ENCODE data around the gene PLEKHH2.

PLEKHH2 gene

GRCh38 chr2:43812006-43812405, 174.9 kb downstream of the PLEKHH2 start:
- DNase-seq (ENCODE audit: low read depth): no peak

- no peak for DNase-seq (ENCODE audit: low read depth)
These were observed 175.9 kb downstream of the PLEKHH2 start for GRCh38 chr2:43812947-43813346.

- DNase-seq (ENCODE audit: low read depth): no peak
These were observed 177.7 kb downstream of the PLEKHH2 start for GRCh38 chr2:43814711-43815110.
